OCI-LY1 (cell line): ENCODE data around the gene DMD.

Experiments
- H2AFZ ChIP-seq: fragments of 200-600 bp; sonication (generic), shearing (Covaris generic); 2 replicates; pipeline ENCODE4 v1.6.0; 2014; ENCODE audit warnings: antibody characterized with exemption, mild to moderate bottlenecking, low read length
- H3F3A ChIP-seq: fragments of 200-600 bp; sonication (generic), shearing (Covaris generic); 2 replicates; pipeline ENCODE4 v1.6.0; 2014; ENCODE audit warnings: mild to moderate bottlenecking, antibody characterized with exemption, low read length, moderate library complexity; ENCODE audit not compliant: insufficient read depth
- H3K27ac ChIP-seq: fragments of 200-600 bp; sonication (generic); 2 replicates; pipeline ENCODE4 v1.5.1; 2014; ENCODE audit warnings: low read length, mixed run types, mild to moderate bottlenecking, low read depth; ENCODE audit not compliant: poor library complexity, severe bottlenecking
- H3K27me3 ChIP-seq: fragments of 200-600 bp; sonication (generic); 2 replicates; pipeline ENCODE4 v1.6.0; 2014; ENCODE audit warnings: antibody characterized with exemption, mild to moderate bottlenecking, low read length, moderate library complexity; ENCODE audit not compliant: insufficient read depth
- H3K36me3 ChIP-seq: fragments of 200-600 bp; sonication (generic); 2 replicates; pipeline ENCODE4 v1.6.1; 2014; ENCODE audit warnings: mild to moderate bottlenecking, antibody characterized with exemption, low read length, moderate library complexity, mixed read lengths; ENCODE audit not compliant: insufficient read depth
- H3K4me1 ChIP-seq: fragments of 200-600 bp; sonication (generic); 2 replicates; pipeline ENCODE4 v1.5.1; 2014; ENCODE audit warnings: mild to moderate bottlenecking, low read length, moderate library complexity; ENCODE audit not compliant: insufficient read depth, severe bottlenecking
- H3K4me2 ChIP-seq: fragments of 200-600 bp; sonication (generic), shearing (Covaris generic); 2 replicates; pipeline ENCODE4 v1.6.1; 2014; ENCODE audit warnings: low read length
- H3K4me3 ChIP-seq: fragments of 200-600 bp; sonication (generic); 2 replicates; pipeline ENCODE4 v1.5.1; 2014; ENCODE audit warnings: low read length, low read depth, mild to moderate bottlenecking, mixed read lengths; ENCODE audit not compliant: poor library complexity, severe bottlenecking
- H3K79me2 ChIP-seq: fragments of 200-600 bp; shearing (Covaris generic); 2 replicates; pipeline ENCODE4 v1.6.1; 2016; ENCODE audit warnings: mixed run types, low read length, mixed read lengths; ENCODE audit not compliant: insufficient read depth
- H3K9ac ChIP-seq: fragments of 200-600 bp; sonication (generic), shearing (Covaris generic); 2 replicates; pipeline ENCODE4 v1.6.1; 2014; ENCODE audit warnings: mild to moderate bottlenecking, low read length, mixed read lengths
- H3K9me2 ChIP-seq: fragments of 200-600 bp; sonication (generic), shearing (Covaris generic); 2 replicates; pipeline ENCODE4 v1.6.1; 2014; ENCODE audit warnings: low read depth, mild to moderate bottlenecking, low read length, mixed read lengths
- H3K9me3 ChIP-seq: fragments of 200-600 bp; shearing (Covaris generic); 2 replicates; pipeline ENCODE4 v1.6.1; 2014; ENCODE audit warnings: low read length, mixed read lengths
- H4K20me1 ChIP-seq: fragments of 200-600 bp; sonication (generic), shearing (Covaris generic); 2 replicates; pipeline ENCODE4 v1.6.0; 2016; ENCODE audit warnings: mild to moderate bottlenecking, low read length; ENCODE audit not compliant: insufficient read depth
- CTCF ChIP-seq: fragments of 200-600 bp; sonication (generic), shearing (Covaris generic); IDR thresholded peaks from 2 replicates; pipeline ENCODE4 v1.5.1; 2017; ENCODE audit warnings: mild to moderate bottlenecking, antibody characterized with exemption, low read length, moderate library complexity, mixed read lengths
- EZH2 ChIP-seq: fragments of 200-600 bp; sonication (generic), shearing (Covaris generic); IDR thresholded peaks from 2 replicates; pipeline ENCODE4 v1.8.0; 2017; ENCODE audit warnings: borderline replicate concordance, mixed run types, mild to moderate bottlenecking, antibody characterized with exemption, low read length, moderate library complexity, mixed read lengths

DMD gene

GRCh38 chrX:31190221-31190975 is 2021.0 kb downstream of the DMD start:
- Histone ChIP-seq H3K4me2 (no peak overlapping the region), H4K20me1 (no peaks in the 10 kb centered on the region), H3K36me3 (no peaks in the 10 kb centered on the region), H2AFZ (no peak overlapping the region), H3K27ac (no peak overlapping the region), H3K4me1 (no peaks in the 10 kb centered on the region), H3K9ac (no peak overlapping the region), H3K4me3 (no peak overlapping the region), H3K79me2 (no peaks in the 10 kb centered on the region), H3K9me3 (no peaks in the 10 kb centered on the region), H3K27me3 (no peaks in the 10 kb centered on the region), H3K9me2 (no peaks in the 10 kb centered on the region), H3F3A (no peaks in the 10 kb centered on the region)
- TF ChIP-seq EZH2 (no peak), CTCF (no peak)

DNA sequence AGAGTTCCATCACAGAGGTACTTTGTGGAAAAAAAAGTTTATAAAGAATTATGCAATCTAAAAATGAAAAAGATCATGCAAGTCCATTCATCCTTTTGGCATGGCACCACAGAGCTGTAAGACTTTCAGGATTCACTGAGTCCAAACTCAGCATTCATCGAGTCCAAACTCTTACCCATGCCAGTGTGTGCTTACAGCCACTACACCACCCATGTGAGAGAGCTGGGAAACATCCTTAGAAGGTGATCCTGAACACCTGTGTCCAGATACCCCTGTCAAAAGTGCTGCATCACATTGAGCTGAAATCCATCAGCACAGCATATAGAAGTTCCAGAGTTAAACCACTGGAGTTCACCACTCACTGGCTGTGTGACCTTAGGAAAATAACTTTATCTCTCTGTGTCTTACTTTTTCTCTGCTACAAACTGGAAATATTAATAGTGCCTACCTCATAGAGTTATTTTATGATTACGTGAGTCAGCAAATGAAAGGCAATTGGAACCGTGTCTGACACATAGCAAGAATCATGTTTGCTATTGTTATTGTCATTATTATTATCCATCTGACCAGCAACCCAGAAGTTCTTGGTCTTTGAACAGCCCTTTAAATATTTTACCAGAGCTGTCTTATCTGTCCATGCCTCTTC is 2024.5 kb downstream of the DMD start:
- Histone ChIP-seq H3K27ac (no peak overlapping the region), H3K4me1 (no peaks in the 10 kb centered on the region), H4K20me1 (no peaks in the 10 kb centered on the region), H3F3A (no peaks in the 10 kb centered on the region), H3K9ac (no peak overlapping the region), H3K9me3 (no peaks in the 10 kb centered on the region), H3K79me2 (no peaks in the 10 kb centered on the region), H3K27me3 (no peaks in the 10 kb centered on the region), H2AFZ (no peak overlapping the region), H3K4me2 (no peak overlapping the region), H3K4me3 (no peak overlapping the region), H3K36me3 (no peaks in the 10 kb centered on the region), H3K9me2 (no peaks in the 10 kb centered on the region)
- no peak for TF ChIP-seq EZH2
- no peak for TF ChIP-seq CTCF

DNA sequence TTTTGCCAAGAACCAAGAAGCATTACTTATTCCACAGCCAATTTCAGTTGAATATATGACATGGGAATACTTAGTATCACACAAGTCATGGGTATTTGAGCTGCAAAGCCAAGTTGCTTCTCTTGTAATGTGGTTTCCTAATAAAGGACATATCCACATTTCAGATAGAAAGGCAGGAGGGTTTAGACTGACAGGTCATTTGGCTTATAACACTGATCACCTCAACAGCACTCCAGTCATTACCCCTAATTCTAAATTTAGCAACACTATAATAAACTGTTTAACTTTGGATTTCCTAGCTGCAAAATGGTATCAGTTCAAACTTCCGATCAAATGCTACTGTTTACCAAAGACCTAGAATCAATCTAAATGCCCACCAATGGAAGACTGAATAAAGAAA is 2025.5 kb downstream of the DMD start:
- no peaks in the 10 kb centered on the region for H3K9me3 ChIP-seq
- H3K4me3 ChIP-seq, result no peak overlapping the region
- no peak overlapping the region for H2AFZ ChIP-seq
- H3K36me3 ChIP-seq, result no peaks in the 10 kb centered on the region
- H3K9ac ChIP-seq, result no peak overlapping the region
- no peak overlapping the region for H3K27ac ChIP-seq
- H3K9me2 ChIP-seq, result no peaks in the 10 kb centered on the region
- H3K4me1 ChIP-seq, result no peaks in the 10 kb centered on the region
- H3F3A ChIP-seq, result no peaks in the 10 kb centered on the region
- no peaks in the 10 kb centered on the region for H3K27me3 ChIP-seq
- TF ChIP-seq EZH2 (no peak), CTCF (no peak)
- no peaks in the 10 kb centered on the region for H4K20me1 ChIP-seq
- no peaks in the 10 kb centered on the region for H3K79me2 ChIP-seq
- H3K4me2 ChIP-seq, result no peak overlapping the region
